ENCODE data around the gene THADA.

DNA sequence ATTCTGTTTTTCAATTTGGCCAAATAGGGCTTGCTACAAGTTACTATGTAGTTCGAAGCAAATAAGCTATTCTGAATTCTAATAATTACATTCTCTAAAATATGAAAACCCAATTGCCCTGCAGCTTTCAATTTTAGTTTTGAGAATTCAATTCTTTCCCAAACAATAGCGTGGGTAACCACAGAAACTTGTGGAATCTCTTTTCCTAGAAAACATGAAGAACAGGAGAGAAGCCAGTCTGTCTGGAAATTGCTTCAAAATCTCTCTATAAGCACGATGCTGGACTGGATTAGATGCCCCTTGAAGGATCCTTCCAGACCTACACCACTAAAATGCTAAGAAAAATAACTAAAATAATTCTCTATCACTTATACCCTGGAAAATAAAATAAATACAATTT is 115.0 kb downstream of the THADA start:
- TF ChIP-seq, protein P1, sequence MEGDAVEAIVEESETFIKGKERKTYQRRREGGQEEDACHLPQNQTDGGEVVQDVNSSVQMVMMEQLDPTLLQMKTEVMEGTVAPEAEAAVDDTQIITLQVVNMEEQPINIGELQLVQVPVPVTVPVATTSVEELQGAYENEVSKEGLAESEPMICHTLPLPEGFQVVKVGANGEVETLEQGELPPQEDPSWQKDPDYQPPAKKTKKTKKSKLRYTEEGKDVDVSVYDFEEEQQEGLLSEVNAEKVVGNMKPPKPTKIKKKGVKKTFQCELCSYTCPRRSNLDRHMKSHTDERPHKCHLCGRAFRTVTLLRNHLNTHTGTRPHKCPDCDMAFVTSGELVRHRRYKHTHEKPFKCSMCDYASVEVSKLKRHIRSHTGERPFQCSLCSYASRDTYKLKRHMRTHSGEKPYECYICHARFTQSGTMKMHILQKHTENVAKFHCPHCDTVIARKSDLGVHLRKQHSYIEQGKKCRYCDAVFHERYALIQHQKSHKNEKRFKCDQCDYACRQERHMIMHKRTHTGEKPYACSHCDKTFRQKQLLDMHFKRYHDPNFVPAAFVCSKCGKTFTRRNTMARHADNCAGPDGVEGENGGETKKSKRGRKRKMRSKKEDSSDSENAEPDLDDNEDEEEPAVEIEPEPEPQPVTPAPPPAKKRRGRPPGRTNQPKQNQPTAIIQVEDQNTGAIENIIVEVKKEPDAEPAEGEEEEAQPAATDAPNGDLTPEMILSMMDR (conservative IDR thresholded peaks at IDR 0.05 in 1 of 2, IDR thresholded peaks at IDR 0.05 in 1 of 2; ENCODE audit: low read depth in 1 of 2, low read length in 2 of 2), result no peak
- no peak for TF ChIP-seq EZH2 (IDR thresholded peaks at IDR 0.05; ENCODE audit: low read length, missing control alignments)
